ENCODE measurements around the gene PTTG1IP.

- TF ChIP-seq CTCF (IDR thresholded peaks at IDR 0.05; ENCODE audit: insufficient read depth, low read depth, low read length), result no peak
- TF ChIP-seq EZH2 (IDR thresholded peaks at IDR 0.05; ENCODE audit: insufficient read depth, low read length), result no peak
These were observed 59.8 kb downstream of the PTTG1IP start for GRCh38 chr21:44813727-44814126.

Measured in astrocyte (in vitro differentiated cells and primary cell).